Measurements from ENCODE around the gene CCL1. TPM values are rescaled to one million over a fixed set of nuclear protein-coding genes. Genes with fewer than 3 reads are reported as not detected.

CCL1 gene
- total and polyA plus RNA-seq, 4 experiments from 2014 or later, result not detected

- Histone ChIP-seq H3K9me3 (ENCODE audit: control insufficient read depth in 1 of 2, low read length in 2 of 2) (no peaks in the 10 kb centered on the region), H3K4me3 (ENCODE audit: low read length in 2 of 2) (no peak overlapping the region), H3K27ac (ENCODE audit: low read depth, low read length) (no peak overlapping the region), H3K27me3 (ENCODE audit: insufficient read depth, low read length) (no peaks in the 10 kb centered on the region), H3K4me1 (ENCODE audit: insufficient read depth, low read length) (no peaks in the 10 kb centered on the region), H3K36me3 (ENCODE audit: insufficient read depth, low read length) (no peaks in the 10 kb centered on the region)
- peaks cover 4 to 10% (median 9%) of the 10 kb centered on the region in 4 donors for H3K4me1 Mint-ChIP-seq
- H3K27me3 Mint-ChIP-seq, result peaks cover 6 to 8% of the 10 kb centered on the region in 2 donors
- H3K4me3 Mint-ChIP-seq, result no peak overlapping the region
- POLR2A ChIA-PET (ENCODE audit: partially characterized antibody), result no interaction called here
- no peaks in the 10 kb centered on the region for H3K9me3 Mint-ChIP-seq
- CTCF ChIA-PET (ENCODE audit: partially characterized antibody), result no interaction called here
- DNase-seq, result no peak
- no peaks in the 10 kb centered on the region for H3K36me3 Mint-ChIP-seq
- peak overlapping the region in 1 of 7 donors; percentile 56 for H3K27ac Mint-ChIP-seq
- intact Hi-C loops (cut with micrococcal nuclease), result no loop called here
These were observed 19.6 kb upstream of the CCL1 start for GRCh38 chr17:34382621-34383124.

GRCh38 chr17:34379868-34380267 is 16.8 kb upstream of the CCL1 start:
- H3K27ac ChIP-seq (ENCODE audit: low read depth, low read length), result no peak overlapping the region
- no peak overlapping the region for H3K4me3 Mint-ChIP-seq
- no peaks in the 10 kb centered on the region for H3K9me3 Mint-ChIP-seq
- no peak for DNase-seq
- H3K4me3 ChIP-seq (ENCODE audit: low read length in 2 of 2), result no peak overlapping the region
- H3K36me3 ChIP-seq (ENCODE audit: insufficient read depth, low read length), result no peaks in the 10 kb centered on the region
- intact Hi-C loops (cut with micrococcal nuclease), result no loop called here
- no peaks in the 10 kb centered on the region for H3K27me3 ChIP-seq (ENCODE audit: insufficient read depth, low read length)
- no peaks in the 10 kb centered on the region for H3K36me3 Mint-ChIP-seq
- no peak overlapping the region for H3K27ac Mint-ChIP-seq
- POLR2A ChIA-PET (ENCODE audit: partially characterized antibody), result no interaction called here
- peaks cover 4 to 10% (median 7%) of the 10 kb centered on the region in 4 donors for H3K4me1 Mint-ChIP-seq
- no peaks in the 10 kb centered on the region for H3K9me3 ChIP-seq (ENCODE audit: control insufficient read depth in 1 of 2, low read length in 2 of 2)
- H3K4me1 ChIP-seq (ENCODE audit: insufficient read depth, low read length), result no peaks in the 10 kb centered on the region
- CTCF ChIA-PET (ENCODE audit: partially characterized antibody), result no interaction called here
- peaks cover under 1 to 7% of the 10 kb centered on the region in 2 donors for H3K27me3 Mint-ChIP-seq

GRCh38 chr17:34378664-34379101 is 15.7 kb upstream of the CCL1 start:
- Mint-ChIP-seq H3K4me1 (peaks cover 4 to 10% (median 7%) of the 10 kb centered on the region in 4 donors), H3K36me3 (no peaks in the 10 kb centered on the region), H3K4me3 (peak overlapping the region in 6 of 8 donors; percentile 9 to 75 (median 26)), H3K27me3 (peaks cover 0 to 7% of the 10 kb centered on the region in 2 donors), H3K27ac (peak overlapping the region in 2 of 7 donors; percentile 11 to 43), H3K9me3 (no peaks in the 10 kb centered on the region)
- Histone ChIP-seq H3K27ac (ENCODE audit: low read depth, low read length) (no peak overlapping the region), H3K27me3 (ENCODE audit: insufficient read depth, low read length) (no peaks in the 10 kb centered on the region), H3K4me3 (ENCODE audit: low read length in 2 of 2) (no peak overlapping the region), H3K9me3 (ENCODE audit: control insufficient read depth in 1 of 2, low read length in 2 of 2) (no peaks in the 10 kb centered on the region), H3K36me3 (ENCODE audit: insufficient read depth, low read length) (no peaks in the 10 kb centered on the region), H3K4me1 (ENCODE audit: insufficient read depth, low read length) (no peaks in the 10 kb centered on the region)
- CTCF ChIA-PET (ENCODE audit: partially characterized antibody), result interaction anchor here (1.6 kb wide), 1 partner anchor 18 kb away, joined by 3 read pairs; no protein-coding TSS in a partner anchor
- intact Hi-C loops (cut with micrococcal nuclease), result no loop called here
- no peak for DNase-seq
- POLR2A ChIA-PET (ENCODE audit: partially characterized antibody), result no interaction called here

DNA sequence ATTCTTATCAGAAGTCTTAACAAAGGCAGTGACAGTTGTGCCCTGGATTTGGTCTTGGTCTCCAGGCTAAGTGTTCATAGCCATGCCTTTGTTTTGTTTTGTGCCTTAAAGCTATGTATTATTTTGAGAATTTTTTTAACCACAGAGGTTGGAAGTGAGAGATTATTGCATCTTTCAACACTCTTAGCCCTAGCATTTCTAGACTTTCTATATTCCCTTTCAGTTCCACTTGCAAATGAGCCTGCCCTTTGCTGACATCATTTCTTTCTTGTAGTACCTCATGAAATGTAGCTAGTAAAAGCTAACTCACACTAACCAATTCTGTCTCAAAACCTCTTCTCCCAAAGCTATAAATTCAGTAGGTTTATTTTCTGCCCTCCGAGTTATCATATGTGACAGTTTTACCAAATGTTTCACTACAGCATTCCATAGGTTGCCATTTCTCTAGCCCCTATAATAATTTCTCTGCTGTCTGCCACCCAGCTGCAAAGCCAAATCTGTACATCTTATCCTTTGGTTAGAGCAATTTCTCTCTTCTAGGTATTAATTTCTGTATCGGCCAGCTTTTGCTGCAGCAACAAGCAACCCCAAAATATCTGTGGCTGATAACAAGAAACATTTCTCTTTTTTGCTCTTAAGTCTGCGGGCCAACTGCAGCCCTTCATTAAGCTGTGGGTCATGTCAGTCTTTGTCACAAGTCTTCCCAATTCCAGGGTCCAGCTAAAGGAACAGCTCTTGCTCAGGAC is 14.2 kb upstream of the CCL1 start:
- no peak overlapping the region for H3K4me3 ChIP-seq (ENCODE audit: low read length in 2 of 2)
- Mint-ChIP-seq H3K9me3 (no peaks in the 10 kb centered on the region), H3K4me1 (peaks cover 4 to 8% (median 5%) of the 10 kb centered on the region in 4 donors), H3K36me3 (no peaks in the 10 kb centered on the region), H3K27ac (no peak overlapping the region), H3K4me3 (no peak overlapping the region), H3K27me3 (peaks cover 0 to 7% of the 10 kb centered on the region in 2 donors)
- H3K36me3 ChIP-seq (ENCODE audit: insufficient read depth, low read length), result no peaks in the 10 kb centered on the region
- H3K9me3 ChIP-seq (ENCODE audit: control insufficient read depth in 1 of 2, low read length in 2 of 2), result no peaks in the 10 kb centered on the region
- CTCF ChIA-PET (ENCODE audit: partially characterized antibody), result interaction anchor here (1.6 kb wide), 1 partner anchor 16 kb away, joined by 3 read pairs; no protein-coding TSS in a partner anchor
- no peak overlapping the region for H3K27ac ChIP-seq (ENCODE audit: low read depth, low read length)
- intact Hi-C loops (cut with micrococcal nuclease), result no loop called here
- no peaks in the 10 kb centered on the region for H3K27me3 ChIP-seq (ENCODE audit: insufficient read depth, low read length)
- DNase-seq, result no peak
- POLR2A ChIA-PET (ENCODE audit: partially characterized antibody), result no interaction called here
- no peaks in the 10 kb centered on the region for H3K4me1 ChIP-seq (ENCODE audit: insufficient read depth, low read length)

DNA sequence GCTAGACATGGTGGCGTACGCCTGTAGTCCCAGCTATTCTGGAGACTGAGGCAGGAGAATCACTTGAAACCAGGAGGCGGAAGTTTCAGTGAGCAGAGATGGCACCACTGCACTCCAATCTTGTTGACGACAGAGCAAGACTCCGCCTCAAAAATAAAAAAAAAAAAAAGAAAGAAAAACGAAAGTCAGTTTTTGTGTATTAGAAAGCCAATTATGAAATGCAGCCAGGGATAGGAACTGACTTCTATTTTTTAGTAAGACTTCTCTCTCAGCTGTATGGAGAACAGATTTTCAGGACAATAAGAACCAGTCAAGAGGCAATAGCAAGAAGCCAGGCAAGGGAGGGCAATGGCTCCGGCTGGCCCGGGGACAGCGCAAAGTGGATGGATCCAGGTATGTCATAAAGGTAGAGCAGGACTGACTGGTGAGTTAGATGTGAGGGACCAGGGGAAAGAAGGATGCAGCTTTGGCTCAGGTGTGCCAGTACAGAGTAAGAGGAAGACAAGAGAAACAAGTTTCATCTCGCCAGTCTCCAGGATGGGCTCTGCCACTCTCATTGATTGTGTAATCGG is 12.5 kb upstream of the CCL1 start:
- H3K36me3 ChIP-seq (ENCODE audit: insufficient read depth, low read length), result no peaks in the 10 kb centered on the region
- Mint-ChIP-seq H3K4me1 (peaks cover 4 to 8% (median 5%) of the 10 kb centered on the region in 4 donors), H3K36me3 (no peaks in the 10 kb centered on the region), H3K4me3 (no peak overlapping the region), H3K27ac (no peak overlapping the region), H3K27me3 (peaks cover 0 to 4% of the 10 kb centered on the region in 2 donors), H3K9me3 (no peaks in the 10 kb centered on the region)
- POLR2A ChIA-PET (ENCODE audit: partially characterized antibody), result no interaction called here
- no peak overlapping the region for H3K27ac ChIP-seq (ENCODE audit: low read depth, low read length)
- CTCF ChIA-PET (ENCODE audit: partially characterized antibody), result no interaction called here
- H3K4me3 ChIP-seq (ENCODE audit: low read length in 2 of 2), result no peak overlapping the region
- H3K4me1 ChIP-seq (ENCODE audit: insufficient read depth, low read length), result no peaks in the 10 kb centered on the region
- no peaks in the 10 kb centered on the region for H3K9me3 ChIP-seq (ENCODE audit: control insufficient read depth in 1 of 2, low read length in 2 of 2)
- DNase-seq, result no peak
- H3K27me3 ChIP-seq (ENCODE audit: insufficient read depth, low read length), result no peaks in the 10 kb centered on the region
- intact Hi-C loops (cut with micrococcal nuclease), result no loop called here

DNA sequence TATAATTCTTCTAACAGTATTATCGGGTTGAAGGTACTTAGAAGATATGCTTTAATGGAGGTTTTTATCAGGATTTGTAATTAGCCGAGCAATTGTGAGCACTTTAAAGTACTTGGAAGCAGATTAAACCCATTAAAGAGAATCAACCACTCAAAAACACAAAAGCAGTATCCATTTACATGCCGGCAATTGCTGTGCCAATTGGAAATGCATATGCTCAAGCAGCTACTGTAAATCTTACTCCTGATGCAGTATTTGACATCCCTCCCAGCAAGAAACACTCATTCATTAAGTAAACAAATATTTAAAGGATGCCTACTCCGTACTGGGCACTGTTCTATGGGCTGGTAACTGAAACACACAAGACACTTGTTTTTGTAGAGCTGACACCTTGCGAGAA is 11.4 kb upstream of the CCL1 start:
- H3K9me3 ChIP-seq (ENCODE audit: control insufficient read depth in 1 of 2, low read length in 2 of 2), result no peaks in the 10 kb centered on the region
- Mint-ChIP-seq H3K4me1 (peaks cover 4 to 8% (median 5%) of the 10 kb centered on the region in 4 donors), H3K9me3 (no peaks in the 10 kb centered on the region), H3K27ac (peak overlapping the region in 1 of 7 donors; percentile 0), H3K36me3 (no peaks in the 10 kb centered on the region), H3K4me3 (no peak overlapping the region), H3K27me3 (peaks cover 0 to 9% of the 10 kb centered on the region in 2 donors)
- intact Hi-C loops (cut with micrococcal nuclease), result no loop called here
- H3K36me3 ChIP-seq (ENCODE audit: insufficient read depth, low read length), result no peaks in the 10 kb centered on the region
- H3K4me1 ChIP-seq (ENCODE audit: insufficient read depth, low read length), result no peaks in the 10 kb centered on the region
- DNase-seq, result no peak
- ChIA-PET CTCF (ENCODE audit: partially characterized antibody) (no interaction called here), POLR2A (ENCODE audit: partially characterized antibody) (no interaction called here)
- no peak overlapping the region for H3K27ac ChIP-seq (ENCODE audit: low read depth, low read length)
- H3K27me3 ChIP-seq (ENCODE audit: insufficient read depth, low read length), result no peaks in the 10 kb centered on the region
- no peak overlapping the region for H3K4me3 ChIP-seq (ENCODE audit: low read length in 2 of 2)

- H3K9me3 Mint-ChIP-seq, result no peaks in the 10 kb centered on the region
- no peak overlapping the region for H3K27ac Mint-ChIP-seq
- Histone ChIP-seq H3K4me1 (ENCODE audit: insufficient read depth, low read length) (no peaks in the 10 kb centered on the region), H3K4me3 (ENCODE audit: low read length in 2 of 2) (no peak overlapping the region), H3K27me3 (ENCODE audit: insufficient read depth, low read length) (no peaks in the 10 kb centered on the region), H3K9me3 (ENCODE audit: control insufficient read depth in 1 of 2, low read length in 2 of 2) (no peaks in the 10 kb centered on the region), H3K27ac (ENCODE audit: low read depth, low read length) (no peak overlapping the region), H3K36me3 (ENCODE audit: insufficient read depth, low read length) (no peaks in the 10 kb centered on the region)
- CTCF ChIA-PET (ENCODE audit: partially characterized antibody), result interaction anchor here (3.0 kb wide), 1 partner anchor 10 kb away, joined by 13 read pairs; no protein-coding TSS in a partner anchor
- intact Hi-C loops (cut with micrococcal nuclease), result no loop called here
- H3K4me3 Mint-ChIP-seq, result no peak overlapping the region
- no peaks in the 10 kb centered on the region for H3K4me1 Mint-ChIP-seq
- POLR2A ChIA-PET (ENCODE audit: partially characterized antibody), result no interaction called here
- peaks cover 0 to 10% of the 10 kb centered on the region in 2 donors for H3K27me3 Mint-ChIP-seq
- H3K36me3 Mint-ChIP-seq, result no peaks in the 10 kb centered on the region
- no peak for DNase-seq
These were observed 8.5 kb upstream of the CCL1 start for GRCh38 chr17:34371405-34372100.
